Activated T-helper 1 cell treated with anti-CD3 and anti-CD28 coated beads, Interleukin-12 subunit alpha, Interleukin-12 subunit beta, Interleukin-2, Interleukin-4 antibody, amounts not matched to agents 30 ng/mL and 10 ng/mL and 1 ng/mL, durations not matched to agents 14 hours and 24 hours and 36 hours (primary cell): ENCODE data around the gene BCL7B. TPM values are rescaled to one million over a fixed set of nuclear protein-coding genes. Genes with fewer than 3 reads are reported as not detected.

Source experiments
- DNase-seq: peaks from one replicate; pipeline ENCODE4 v3.0.0; 2021; ENCODE audit warnings: low spot score
- H3K27ac Mint-ChIP-seq: one replicate; pipeline ENCODE4 v1.8.0; 2021; ENCODE audit warnings: mild to moderate bottlenecking, mixed read lengths
- H3K27me3 Mint-ChIP-seq: one replicate; pipeline ENCODE4 v1.8.0; 2022; ENCODE audit warnings: mild to moderate bottlenecking, moderate library complexity, mixed read lengths; ENCODE audit not compliant: insufficient read depth
- H3K36me3 Mint-ChIP-seq: one replicate; pipeline ENCODE4 v1.8.0; 2021; ENCODE audit warnings: low read depth, mixed read lengths
- H3K4me1 Mint-ChIP-seq: one replicate; pipeline ENCODE4 v1.8.0; 2021; ENCODE audit warnings: low read depth, mixed read lengths
- H3K4me3 Mint-ChIP-seq: one replicate; pipeline ENCODE4 v1.8.0; 2021; ENCODE audit warnings: mild to moderate bottlenecking, moderate library complexity, mixed read lengths
- H3K9me3 Mint-ChIP-seq: one replicate; pipeline ENCODE4 v1.8.0; 2021; ENCODE audit warnings: mixed read lengths
- intact Hi-C: fragments of 100-400 bp; cut with micrococcal nuclease; formaldehyde crosslinking; loops from one replicate; pipeline ENCODE4 v1.15.1; 2024
- total RNA-seq: library from RNA; stranded (reverse); gene quantifications from 2 replicates; pipeline ENCODE4 v1.2.3, GENCODE V29; 2022

The BCL7B gene
- total RNA-seq: 80.6 and 86.0 TPM in 2 replicates

DNA sequence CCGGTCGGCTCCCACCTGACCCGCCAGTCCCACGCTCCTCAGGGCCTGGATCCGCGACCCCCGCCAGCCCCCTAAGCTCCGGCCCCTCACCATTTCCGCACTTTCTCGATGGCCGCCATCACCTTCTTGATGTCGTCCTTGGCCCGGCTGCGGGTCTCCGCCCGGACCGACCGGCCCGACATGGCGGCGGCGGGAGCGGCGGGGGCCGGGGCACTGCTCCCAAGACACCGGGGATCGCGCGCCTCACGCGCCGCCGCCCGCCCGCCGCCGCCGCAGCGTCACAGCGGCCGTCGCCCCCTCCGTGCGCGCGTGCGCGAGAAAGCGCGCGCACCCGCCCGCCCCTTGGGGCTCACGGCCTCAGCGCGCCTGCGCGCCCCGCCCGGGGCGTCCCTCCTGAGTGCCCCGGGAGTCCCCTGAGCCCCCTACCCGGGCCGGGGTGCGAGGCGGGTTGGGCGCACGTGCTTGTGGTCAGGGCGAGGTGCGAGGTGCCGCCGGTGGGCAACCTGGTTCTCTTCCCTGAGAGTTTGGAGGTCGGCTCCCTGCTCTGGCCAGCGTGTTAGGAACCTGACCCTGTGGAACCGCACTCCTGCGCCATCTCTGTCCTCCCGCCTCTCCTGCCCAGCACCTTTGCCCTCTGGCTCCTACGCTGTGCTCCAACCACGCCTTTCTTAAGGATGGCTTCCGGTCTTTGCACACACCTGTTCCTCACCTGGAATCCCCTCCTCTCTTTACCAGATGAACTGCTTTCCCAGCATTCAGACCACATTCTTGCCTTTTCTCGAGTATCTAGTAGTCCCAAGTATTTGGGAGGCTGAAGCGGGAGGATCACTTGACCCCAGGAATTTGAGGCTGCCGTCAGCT, at the start of gene BCL7B:
BCL7B (minus strand) TSS at position 294 of the 861 bp plus-strand sequence; CDS start at position 182, 112 bp downstream.
- Mint-ChIP-seq H3K4me3 (peak within 1 kb of the TSS; percentile 95), H3K27me3 (peaks cover 8% of the 10 kb centered on the region), H3K36me3 (peaks cover 9% of the 10 kb centered on the region), H3K9me3 (no peaks in the 10 kb centered on the region), H3K4me1 (peaks cover 38% of the 10 kb centered on the region), H3K27ac (peak within 1 kb of the TSS; percentile 98)
- intact Hi-C loops: loop anchor here (1.0 to 5.0 kb wide), 7 partner anchors 21 to 181 kb away; partner anchors contain the start of genes ABHD11, BAZ1B, BUD23 and DNAJC30
- DNase-seq: peak; percentile 81

DNA sequence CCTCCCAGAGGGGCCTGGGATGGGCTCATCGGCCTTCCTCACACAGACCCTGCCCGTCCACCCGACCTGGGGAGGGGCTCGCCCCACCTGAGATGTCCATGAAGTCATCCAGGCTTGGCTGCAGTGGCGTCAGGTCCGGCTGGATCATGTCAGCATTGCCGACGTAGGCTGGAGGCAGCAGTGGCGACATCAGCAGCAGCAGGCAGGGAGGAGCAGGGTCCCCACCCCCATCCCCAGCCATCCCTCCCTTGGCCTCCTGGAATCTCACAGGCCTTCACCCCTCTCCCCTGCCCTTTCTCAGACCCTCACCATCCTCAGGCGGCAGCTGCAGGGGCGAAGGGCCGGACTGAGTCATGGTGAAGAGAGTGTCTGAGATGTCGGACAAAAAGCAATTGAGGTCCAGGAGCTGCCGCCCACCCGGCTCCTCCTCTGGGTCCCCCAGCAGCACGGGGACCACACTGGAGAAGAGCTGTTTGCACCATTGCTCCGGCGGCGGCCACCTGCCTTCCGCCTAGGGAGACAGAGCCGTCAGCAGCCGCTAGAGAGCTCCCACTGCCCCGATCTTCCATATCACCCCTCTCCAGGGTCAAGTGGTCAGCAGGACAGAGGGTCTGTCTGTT, 48.2 kb upstream of the BCL7B start:
- Mint-ChIP-seq H3K36me3 (no peaks in the 10 kb centered on the region), H3K27me3 (peaks cover 17% of the 10 kb centered on the region), H3K4me3 (no peak overlapping the region), H3K4me1 (no peaks in the 10 kb centered on the region), H3K9me3 (no peaks in the 10 kb centered on the region), H3K27ac (no peak overlapping the region)
- intact Hi-C loops: loop anchor here (2.0 to 10.0 kb wide), 2 partner anchors 129 to 249 kb away; no protein-coding TSS in a partner anchor
- DNase-seq: no peak

DNA sequence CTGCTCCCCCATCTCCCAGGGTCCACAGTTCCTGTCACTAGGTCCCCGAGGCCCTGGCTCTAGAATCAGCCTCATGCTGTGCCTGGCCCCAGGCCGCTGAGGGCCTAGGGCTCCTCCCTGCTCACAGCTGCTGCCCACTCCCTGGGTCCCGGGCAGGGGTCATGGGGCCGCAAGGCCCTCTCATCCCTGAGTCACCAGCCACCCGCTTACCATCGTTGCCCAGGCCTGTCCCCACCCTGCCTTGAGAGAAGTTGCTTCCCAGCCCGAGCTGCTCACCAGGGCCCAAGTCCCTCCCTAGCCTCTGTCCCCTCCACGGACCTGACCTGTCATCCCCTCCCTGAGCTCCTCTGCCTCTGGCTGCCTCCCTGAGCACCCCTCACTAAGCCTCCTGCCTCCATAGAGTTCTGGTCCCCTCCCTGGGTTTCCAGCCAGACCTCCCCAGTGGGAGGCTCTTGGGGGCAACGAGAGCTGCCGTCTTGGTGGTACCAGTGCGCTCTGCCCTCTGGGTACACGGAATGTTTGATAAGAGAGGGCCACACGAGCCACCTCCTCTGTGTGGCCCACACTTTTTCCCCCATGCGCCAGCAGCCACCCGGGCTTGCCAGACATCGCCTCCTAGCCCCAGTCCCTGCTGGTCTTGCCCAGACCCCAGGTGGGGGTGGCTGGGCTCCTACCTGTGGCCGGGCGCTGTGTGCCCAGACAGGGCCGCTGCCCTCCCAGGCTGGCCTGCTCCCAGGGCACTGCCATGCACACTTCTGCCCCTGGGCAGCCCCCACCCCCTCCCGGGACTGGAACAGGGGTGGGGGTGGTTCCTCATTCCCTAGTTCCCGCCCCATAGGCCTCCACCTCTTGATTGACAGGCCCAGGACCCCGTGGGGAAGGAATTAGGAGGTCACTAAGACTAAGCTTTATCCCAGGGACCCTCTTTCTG, 45.5 kb upstream of the BCL7B start:
- DNase-seq: no peak
- Mint-ChIP-seq H3K27me3 (peaks cover 8% of the 10 kb centered on the region), H3K4me3 (no peak overlapping the region), H3K27ac (no peak overlapping the region), H3K4me1 (no peaks in the 10 kb centered on the region), H3K36me3 (no peaks in the 10 kb centered on the region), H3K9me3 (no peaks in the 10 kb centered on the region)
- intact Hi-C loops: loop anchor here (10.0 kb wide), 1 partner anchor 252 kb away; no protein-coding TSS in a partner anchor

DNA sequence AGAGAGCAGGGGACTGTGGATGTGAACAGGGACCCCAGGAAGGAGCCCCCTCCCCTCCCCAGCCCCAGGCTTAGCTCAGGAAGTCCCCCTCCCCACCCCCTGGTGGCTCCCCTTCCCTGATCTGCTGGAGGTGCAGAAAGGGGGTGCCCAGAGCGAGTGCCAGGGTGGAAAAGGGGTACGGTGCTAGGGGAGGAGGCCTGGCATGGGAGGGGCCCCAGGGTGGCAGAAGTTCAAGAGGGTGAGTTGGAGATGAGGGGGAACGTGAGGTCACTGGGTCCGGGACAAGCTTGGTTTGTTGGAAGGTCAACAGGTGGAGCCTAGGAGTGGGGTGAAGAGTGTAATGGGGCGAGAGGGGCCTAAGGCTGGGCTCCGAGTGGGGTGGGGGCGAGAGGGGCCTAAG, 42.4 kb upstream of the BCL7B start:
- intact Hi-C loops: loop anchor here (10.0 kb wide), 1 partner anchor 255 kb away; no protein-coding TSS in a partner anchor
- no peaks in the 10 kb centered on the region for H3K4me1 Mint-ChIP-seq
- H3K9me3 Mint-ChIP-seq: no peaks in the 10 kb centered on the region
- H3K27me3 Mint-ChIP-seq: peaks cover 10% of the 10 kb centered on the region
- H3K36me3 Mint-ChIP-seq: no peaks in the 10 kb centered on the region
- H3K4me3 Mint-ChIP-seq: no peak overlapping the region
- H3K27ac Mint-ChIP-seq: no peak overlapping the region
- no peak for DNase-seq

DNA sequence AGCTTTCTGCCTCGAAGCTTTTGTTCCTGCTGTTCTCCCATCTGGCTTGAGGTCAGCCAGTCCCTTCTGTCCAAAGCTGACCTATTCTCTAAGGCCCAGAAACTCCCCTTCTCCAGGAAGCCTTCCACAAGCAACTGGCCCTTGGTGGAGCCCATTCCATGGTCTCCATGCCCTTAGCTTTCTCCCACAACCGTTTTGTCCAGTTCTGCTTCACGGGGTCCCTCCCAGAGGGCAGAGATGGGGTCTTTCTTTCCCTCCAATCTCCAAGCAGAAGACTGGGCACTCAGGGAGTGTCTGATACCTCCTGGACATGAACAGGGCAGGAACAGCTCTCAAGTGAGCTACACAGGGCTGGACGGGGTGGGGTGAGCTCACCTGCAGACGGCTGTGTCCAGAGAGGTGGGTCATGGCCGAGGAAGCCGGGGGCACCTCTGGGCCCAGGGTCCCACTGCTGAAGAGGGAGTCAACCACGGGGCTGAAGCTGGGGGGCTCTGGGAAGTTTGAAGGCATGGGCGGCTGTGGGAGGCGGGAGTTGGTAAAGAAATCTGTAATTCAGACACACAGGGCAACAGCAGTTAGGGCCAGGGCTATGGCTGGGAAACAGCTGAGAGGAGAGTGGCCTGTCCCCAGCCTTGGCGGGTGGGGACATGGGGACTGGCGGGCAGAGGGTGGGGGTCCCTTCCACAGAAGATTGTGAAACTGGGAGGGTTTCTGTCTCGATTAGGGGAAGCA, 41.8 kb upstream of the BCL7B start:
- H3K36me3 Mint-ChIP-seq: no peaks in the 10 kb centered on the region
- intact Hi-C loops: no loop called here
- no peaks in the 10 kb centered on the region for H3K9me3 Mint-ChIP-seq
- H3K27ac Mint-ChIP-seq: no peak overlapping the region
- H3K4me3 Mint-ChIP-seq: no peak overlapping the region
- DNase-seq: no peak
- H3K4me1 Mint-ChIP-seq: no peaks in the 10 kb centered on the region
- peaks cover 10% of the 10 kb centered on the region for H3K27me3 Mint-ChIP-seq

DNA sequence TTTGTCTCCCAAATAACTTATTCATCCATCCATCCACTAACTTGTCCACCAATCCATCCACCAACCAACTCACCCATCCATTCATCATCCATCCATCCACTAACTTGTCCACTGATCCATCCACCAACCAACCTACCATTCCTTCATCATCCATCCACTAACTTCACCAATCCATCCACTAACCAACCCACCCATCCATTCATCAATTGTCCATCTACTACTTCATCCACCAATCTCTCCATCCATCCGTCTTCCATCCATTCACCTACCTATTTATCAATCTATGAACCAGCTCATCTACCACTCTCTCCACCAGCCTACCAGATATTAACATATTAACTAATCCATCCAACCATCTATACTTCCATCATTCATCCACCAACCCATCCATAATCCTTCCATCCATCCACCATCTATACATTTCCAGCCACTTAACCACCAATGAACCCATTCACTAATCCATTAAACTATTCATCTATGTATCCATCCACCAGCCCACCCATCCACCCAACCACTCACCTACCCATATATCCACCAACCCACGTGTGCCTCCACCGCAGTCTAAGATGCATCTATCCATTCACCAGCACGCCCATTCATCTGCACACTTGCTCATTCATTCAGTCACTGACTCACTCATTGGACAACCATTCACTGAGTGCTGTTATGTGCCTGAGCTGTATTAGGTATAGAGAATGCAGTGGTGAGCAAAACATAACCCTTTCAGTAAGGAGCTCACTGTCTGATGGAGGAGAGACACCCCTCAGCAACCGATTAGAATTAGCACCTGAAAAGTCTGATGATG, 40.7 kb upstream of the BCL7B start:
- no peak for DNase-seq
- H3K27ac Mint-ChIP-seq: no peak overlapping the region
- intact Hi-C loops: no loop called here

DNA sequence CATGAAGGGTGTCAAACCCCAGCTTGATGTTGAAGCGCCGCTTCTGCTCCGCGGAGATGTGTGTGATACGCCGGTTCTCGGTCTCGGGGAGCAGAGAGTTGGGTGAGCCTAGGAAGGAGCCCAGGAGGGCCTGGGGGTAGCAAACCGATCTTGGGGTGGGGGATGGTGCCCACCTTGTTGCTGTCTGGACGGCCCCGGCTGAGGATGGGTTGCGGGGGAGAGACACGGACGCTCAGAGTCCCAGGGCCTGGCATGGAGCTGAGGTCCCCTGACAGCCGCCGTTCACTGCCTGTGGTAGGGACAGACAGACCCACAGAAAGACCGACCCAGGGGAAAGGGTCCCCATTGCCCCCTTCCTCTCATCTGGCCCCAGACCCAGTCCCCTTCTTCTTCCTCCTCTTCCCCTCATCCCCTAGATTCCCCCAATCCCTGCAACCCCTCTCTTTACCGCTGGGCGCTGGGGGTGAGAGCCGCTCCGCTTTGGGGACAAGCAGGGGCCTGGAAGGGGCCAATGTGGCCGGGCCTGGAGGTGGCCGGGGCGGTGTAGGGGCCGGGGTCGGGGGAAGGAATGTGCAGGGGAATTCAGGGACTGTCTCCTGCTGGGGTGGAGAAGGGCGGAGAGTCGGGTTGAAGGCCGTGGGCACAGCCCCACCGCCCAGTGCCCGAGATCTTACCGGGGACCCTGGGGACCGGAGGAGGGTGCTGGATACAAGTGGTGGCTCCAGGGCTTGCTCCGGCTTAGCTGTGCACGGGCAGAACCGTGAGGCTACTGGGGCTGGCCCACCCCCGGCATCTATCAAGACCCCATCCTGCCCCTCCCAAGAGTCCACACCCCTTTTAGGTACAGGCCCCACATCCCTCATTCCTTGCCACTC, 38.9 kb upstream of the BCL7B start:
- no peak overlapping the region for H3K4me3 Mint-ChIP-seq
- no peak overlapping the region for H3K27ac Mint-ChIP-seq
- DNase-seq: no peak
- no peaks in the 10 kb centered on the region for H3K9me3 Mint-ChIP-seq
- peaks cover 13% of the 10 kb centered on the region for H3K27me3 Mint-ChIP-seq
- no peaks in the 10 kb centered on the region for H3K4me1 Mint-ChIP-seq
- no peaks in the 10 kb centered on the region for H3K36me3 Mint-ChIP-seq
- intact Hi-C loops: no loop called here

More for the DNA sequence above, 40.7 kb upstream of the BCL7B start:
- Mint-ChIP-seq H3K36me3 (no peaks in the 10 kb centered on the region), H3K4me3 (no peak overlapping the region), H3K27me3 (peaks cover 13% of the 10 kb centered on the region), H3K9me3 (no peaks in the 10 kb centered on the region), H3K4me1 (no peaks in the 10 kb centered on the region)

DNA sequence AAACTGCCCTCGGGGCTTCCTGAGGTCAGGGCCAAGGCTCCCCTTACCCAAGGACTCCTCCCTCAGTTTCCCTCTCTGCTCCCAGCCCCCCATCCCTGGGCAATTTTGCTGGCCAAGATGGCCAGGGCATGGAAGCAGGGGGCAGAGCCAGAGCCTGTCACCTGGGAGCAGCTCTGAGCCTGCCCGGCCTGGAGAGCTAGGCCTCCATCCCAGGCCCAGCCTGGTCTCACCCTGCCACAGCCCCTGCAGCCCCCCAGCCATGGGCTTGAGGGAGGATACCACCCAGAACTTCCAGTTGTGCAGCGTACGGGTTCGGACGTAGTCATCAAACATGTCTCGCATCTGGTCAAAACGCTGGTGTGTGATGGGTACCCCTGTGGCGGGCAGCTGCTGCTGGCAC, 37.9 kb upstream of the BCL7B start:
- H3K36me3 Mint-ChIP-seq: no peaks in the 10 kb centered on the region
- H3K4me1 Mint-ChIP-seq: no peaks in the 10 kb centered on the region
- peaks cover 14% of the 10 kb centered on the region for H3K27me3 Mint-ChIP-seq
- no peaks in the 10 kb centered on the region for H3K9me3 Mint-ChIP-seq
- no peak overlapping the region for H3K4me3 Mint-ChIP-seq
- no peak for DNase-seq
- H3K27ac Mint-ChIP-seq: no peak overlapping the region
- intact Hi-C loops: no loop called here

DNA sequence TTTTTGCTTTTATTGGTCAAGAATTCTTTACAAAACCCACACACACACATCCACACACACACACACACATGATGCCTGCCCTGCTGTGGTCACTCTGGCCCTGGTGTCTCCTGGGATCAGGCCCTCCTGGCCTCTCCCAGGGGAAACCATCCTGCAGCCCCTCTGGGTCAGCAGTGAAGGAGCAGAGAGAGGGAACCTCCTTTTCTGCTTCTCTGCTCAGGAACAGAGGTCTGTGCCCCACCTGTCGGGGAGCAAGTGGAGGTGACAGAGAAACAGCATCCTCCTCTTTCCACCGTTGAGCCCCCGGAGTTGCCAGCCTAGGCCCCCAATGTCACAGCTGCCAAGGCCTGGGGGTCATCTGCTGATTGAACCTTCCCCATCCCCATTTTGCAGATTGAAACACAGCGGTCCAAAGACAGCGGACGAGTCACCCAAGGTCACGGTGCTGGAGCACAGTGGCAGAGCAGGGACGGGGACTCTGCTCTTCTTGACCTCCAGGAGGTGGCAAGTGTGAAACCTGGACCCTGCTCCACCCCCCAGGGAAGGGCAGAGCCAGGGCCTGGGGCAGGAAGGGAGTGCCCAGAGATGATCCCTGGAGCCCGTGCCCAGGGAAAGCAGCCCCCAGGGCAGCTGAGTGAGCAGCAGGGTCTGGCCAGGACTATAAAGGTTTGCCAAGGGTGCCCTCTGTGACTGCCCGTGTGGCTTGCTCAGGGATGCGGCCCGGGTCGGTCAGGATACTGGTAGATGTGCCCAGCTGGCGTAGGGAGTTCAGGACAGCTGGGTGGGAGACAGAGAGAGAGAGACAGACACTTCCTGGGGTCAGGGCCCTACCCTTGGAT, 35.9 kb upstream of the BCL7B start:
- Mint-ChIP-seq H3K4me1 (no peaks in the 10 kb centered on the region), H3K4me3 (no peak overlapping the region), H3K36me3 (no peaks in the 10 kb centered on the region), H3K9me3 (no peaks in the 10 kb centered on the region), H3K27ac (no peak overlapping the region), H3K27me3 (peaks cover 12% of the 10 kb centered on the region)
- intact Hi-C loops: no loop called here
- no peak for DNase-seq

DNA sequence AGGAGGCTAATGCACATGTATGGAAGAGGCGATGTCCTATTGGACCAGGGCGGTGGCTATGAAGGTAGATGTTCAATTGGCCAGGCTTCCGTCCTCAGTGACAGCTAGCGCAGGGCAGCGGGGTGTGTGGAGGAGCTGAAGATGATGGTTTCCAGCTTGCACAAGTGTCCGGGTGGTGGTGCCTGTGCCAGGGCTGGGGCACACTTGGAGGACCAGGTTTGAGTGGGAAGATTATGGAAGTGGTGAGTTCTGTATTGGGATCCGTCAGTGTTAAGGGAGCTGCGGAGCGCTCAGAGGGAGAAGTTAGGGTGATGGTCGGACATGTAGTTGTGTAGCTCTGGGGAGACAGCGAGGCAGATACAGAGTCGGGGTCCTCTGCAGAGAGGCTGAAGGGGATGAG, 29.4 kb upstream of the BCL7B start:
- intact Hi-C loops: no loop called here
- no peak for DNase-seq
- no peak overlapping the region for H3K27ac Mint-ChIP-seq
- no peak overlapping the region for H3K4me3 Mint-ChIP-seq
- H3K27me3 Mint-ChIP-seq: peaks cover 2% of the 10 kb centered on the region
- peaks cover 6% of the 10 kb centered on the region for H3K4me1 Mint-ChIP-seq
- no peaks in the 10 kb centered on the region for H3K36me3 Mint-ChIP-seq
- H3K9me3 Mint-ChIP-seq: no peaks in the 10 kb centered on the region
